DMS153 treated with DMSO at 0.1 percent for 48 hours (cell line): ENCODE results near the gene ABCB9.

ENCODE experiments used
- DNase-seq: peaks from one replicate; lab custom pipeline; 2025; ENCODE audit not compliant: unreplicated experiment; lab: John Stamatoyannopoulos, UW

The ABCB9 gene

GRCh38 chr12:122995503-122996187 lies 29.4 kb upstream of the ABCB9 start:
- DNase-seq = no peak

- DNase-seq = no peak
Observed at GRCh38 chr12:122994781-122995502, 28.7 kb upstream of the ABCB9 start.

- no peak for DNase-seq
Observed at GRCh38 chr12:122994140-122994675, 27.9 kb upstream of the ABCB9 start.

- no peak for DNase-seq
Observed at GRCh38 chr12:122992386-122992785, 26.1 kb upstream of the ABCB9 start.

GRCh38 chr12:122991623-122992275 lies 25.5 kb upstream of the ABCB9 start:
- no peak for DNase-seq

GRCh38 chr12:122990961-122991622 lies 24.8 kb upstream of the ABCB9 start:
- DNase-seq = no peak

GRCh38 chr12:122990561-122990960 lies 24.3 kb upstream of the ABCB9 start:
- DNase-seq = no peak

- DNase-seq = no peak
Observed at GRCh38 chr12:122989874-122990419, 23.7 kb upstream of the ABCB9 start.

GRCh38 chr12:122989225-122989839 lies 23.1 kb upstream of the ABCB9 start:
- no peak for DNase-seq

- no peak for DNase-seq
Observed at GRCh38 chr12:122988612-122989212, 22.4 kb upstream of the ABCB9 start.

- no peak for DNase-seq
Observed at GRCh38 chr12:122988036-122988435, 21.8 kb upstream of the ABCB9 start.

- DNase-seq = no peak
Observed at GRCh38 chr12:122987086-122987951, 21.1 kb upstream of the ABCB9 start.

GRCh38 chr12:122986258-122986871 lies 20.1 kb upstream of the ABCB9 start:
- no peak for DNase-seq

GRCh38 chr12:122985338-122986257 lies 19.3 kb upstream of the ABCB9 start:
- no peak for DNase-seq

GRCh38 chr12:122984612-122985337 lies 18.5 kb upstream of the ABCB9 start:
- no peak for DNase-seq

- no peak for DNase-seq
Observed at GRCh38 chr12:122983789-122984515, 17.7 kb upstream of the ABCB9 start.
